Fibroblast of lung (primary cell): Measurements from ENCODE around the gene MANBA.

Source experiments
- CTCF ChIP-seq, 2 donors: IDR thresholded peaks in 1 of 2; conservative IDR thresholded peaks in 1 of 2; 1 replicate in 1 of 2; 2 replicates in 1 of 2; pipeline ENCODE4 v1.5.1; 2011 to 2012; ENCODE audit warnings: low read length in 2 of 2, control low read depth in 1 of 2, inconsistent platforms in 1 of 2, low read depth in 1 of 2, mild to moderate bottlenecking in 1 of 2
- EZH2 ChIP-seq: IDR thresholded peaks from 2 replicates; pipeline ENCODE4 v1.5.1; 2012; ENCODE audit warnings: low read length, control low read depth, mild to moderate bottlenecking; ENCODE audit errors: missing control alignments

GRCh38 chr4:102639598-102639997 lies 121.2 kb downstream of the MANBA start:
- no peak for TF ChIP-seq CTCF (conservative IDR thresholded peaks at IDR 0.05 in 1 of 2, IDR thresholded peaks at IDR 0.05 in 1 of 2; ENCODE audit: low read depth in 1 of 2, low read length in 2 of 2)
- no peak for TF ChIP-seq EZH2
